ENCODE results near the gene DEGS2.

The DEGS2 gene

GRCh38 chr14:100109594-100109955, 49.9 kb downstream of the DEGS2 start:
- no peak for DNase-seq

GRCh38 chr14:100108840-100109593, 50.4 kb downstream of the DEGS2 start:
- DNase-seq = no peak

- DNase-seq = peak; percentile 23
Observed at GRCh38 chr14:100108042-100108825, 51.2 kb downstream of the DEGS2 start.

- DNase-seq = no peak
Observed at GRCh38 chr14:100107236-100107635, 52.2 kb downstream of the DEGS2 start.

GRCh38 chr14:100106250-100107112, 53.0 kb downstream of the DEGS2 start:
- no peak for DNase-seq

GRCh38 chr14:100105357-100106169, 53.9 kb downstream of the DEGS2 start:
- no peak for DNase-seq

GRCh38 chr14:100104523-100105300, 54.7 kb downstream of the DEGS2 start:
- no peak for DNase-seq

GRCh38 chr14:100104006-100104352, 55.5 kb downstream of the DEGS2 start:
- DNase-seq = no peak

GRCh38 chr14:100103250-100104005, 56.0 kb downstream of the DEGS2 start:
- no peak for DNase-seq

- DNase-seq = no peak
Observed at GRCh38 chr14:100102156-100102785, 57.2 kb downstream of the DEGS2 start.

GRCh38 chr14:100100032-100100703, 59.3 kb downstream of the DEGS2 start:
- no peak for DNase-seq

- no peak for DNase-seq
Observed at GRCh38 chr14:100098171-100098570, 61.3 kb downstream of the DEGS2 start.

- DNase-seq = no peak
Observed at GRCh38 chr14:100096656-100097055, 62.8 kb downstream of the DEGS2 start.
